Activated naive CD8-positive, alpha-beta T cell treated with anti-CD3 and anti-CD28 coated beads, Interleukin-2, amount 50 U/mL, for 16 hours (primary cell): ENCODE data around the gene SPRY2.

ENCODE experiments used
- DNase-seq: peaks from one replicate; pipeline ENCODE4 v3.0.0-alpha.2; 2020; ENCODE audit warnings: low read depth, low spot score

Gene SPRY2

DNA sequence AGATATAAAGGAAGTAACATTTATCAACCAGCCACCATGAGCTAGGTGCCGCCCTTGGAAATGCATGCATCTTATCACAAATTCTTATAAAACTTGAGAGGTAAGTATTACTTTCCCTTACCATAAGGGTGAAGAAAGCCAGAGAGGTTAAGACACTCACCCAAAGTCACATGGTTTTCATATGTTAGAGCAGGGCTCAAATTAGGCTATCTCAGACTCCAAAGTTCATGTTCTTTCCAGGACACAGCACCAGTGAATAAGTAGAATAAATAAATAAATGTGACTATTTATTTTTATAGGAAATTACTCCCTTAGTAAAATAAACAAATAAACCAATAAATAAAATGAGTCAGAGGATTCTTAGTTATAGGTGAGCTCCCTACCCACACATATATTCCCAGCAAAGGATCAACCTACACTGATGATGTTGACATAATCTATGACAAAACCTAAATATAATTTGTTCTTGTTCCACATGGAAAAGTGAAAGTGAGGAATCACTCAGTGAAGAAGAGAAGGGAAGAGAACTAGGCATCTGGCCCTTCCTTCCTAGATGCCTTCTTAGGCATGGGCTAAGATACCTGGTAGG lies 27.2 kb downstream of the SPRY2 start:
- no peak for DNase-seq

DNA sequence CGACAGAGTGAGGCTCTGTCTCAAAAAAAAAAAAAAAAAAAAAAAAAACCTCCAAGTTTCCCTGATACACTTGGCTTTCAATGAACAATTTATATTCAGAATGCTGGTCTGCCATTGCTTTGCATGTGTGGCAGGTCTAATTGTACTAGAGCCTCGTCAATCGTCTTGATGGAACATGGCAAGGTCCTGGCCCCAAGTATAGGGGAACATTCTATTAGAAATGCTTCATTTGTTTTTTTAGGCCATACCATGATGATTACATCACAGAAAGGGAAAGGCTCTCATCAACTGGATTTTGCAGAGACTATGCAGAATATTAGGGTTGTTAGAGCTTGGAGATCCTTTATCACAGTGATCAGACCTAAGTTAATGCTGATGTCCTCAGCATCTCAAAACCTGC lies 28.0 kb downstream of the SPRY2 start:
- DNase-seq = no peak

DNA sequence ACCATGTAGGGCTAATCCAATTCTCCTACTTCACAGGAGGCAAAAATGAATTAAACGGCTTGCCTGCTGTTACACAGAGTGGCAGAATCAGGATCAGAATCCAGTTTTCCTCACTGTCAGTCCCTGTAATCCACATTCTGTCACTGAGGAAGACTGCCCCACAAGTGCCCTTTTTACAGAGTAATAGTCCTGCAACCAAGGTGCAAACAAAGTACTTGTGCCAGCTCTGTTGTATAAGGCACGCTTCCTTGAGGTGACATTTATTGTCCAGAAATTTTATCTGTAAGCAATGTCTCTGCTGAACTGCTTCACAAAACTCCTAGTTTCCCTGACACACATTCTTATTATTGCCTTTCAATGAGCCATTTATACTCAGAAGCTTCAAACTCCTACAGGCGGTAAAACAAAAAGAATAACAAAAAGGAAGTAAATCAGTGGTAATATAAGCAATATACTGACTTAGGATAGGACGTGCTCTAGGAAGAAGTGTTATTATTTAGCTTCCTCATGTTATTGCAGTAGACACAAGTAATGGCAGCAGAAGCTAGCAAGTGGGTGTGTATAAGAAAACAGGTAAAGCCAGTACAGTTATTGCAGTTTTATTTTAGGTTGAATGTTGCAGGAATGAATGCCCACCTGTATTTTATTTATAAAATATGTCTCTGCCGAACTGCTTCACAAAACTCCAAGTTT lies 28.8 kb downstream of the SPRY2 start:
- no peak for DNase-seq

DNA sequence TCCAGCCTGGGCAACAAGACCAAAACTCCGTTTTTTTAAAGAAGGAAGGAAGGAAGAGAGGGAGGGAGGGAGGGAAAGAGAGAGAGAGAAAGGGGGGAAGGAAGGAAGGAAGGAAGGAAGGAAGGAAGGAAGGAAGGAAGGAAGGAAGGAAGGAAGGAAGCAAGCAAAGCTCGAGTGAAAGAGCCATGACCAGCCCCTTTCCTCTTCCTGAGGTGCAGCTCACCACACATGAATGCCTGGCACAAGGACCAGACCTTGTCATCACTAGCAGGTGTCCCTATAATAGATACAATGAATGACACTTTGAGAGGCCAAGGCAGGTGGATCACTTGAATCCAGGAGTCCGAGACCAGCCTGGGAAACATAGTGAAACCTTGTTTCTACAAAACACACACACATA lies 31.0 kb downstream of the SPRY2 start:
- no peak for DNase-seq

DNA sequence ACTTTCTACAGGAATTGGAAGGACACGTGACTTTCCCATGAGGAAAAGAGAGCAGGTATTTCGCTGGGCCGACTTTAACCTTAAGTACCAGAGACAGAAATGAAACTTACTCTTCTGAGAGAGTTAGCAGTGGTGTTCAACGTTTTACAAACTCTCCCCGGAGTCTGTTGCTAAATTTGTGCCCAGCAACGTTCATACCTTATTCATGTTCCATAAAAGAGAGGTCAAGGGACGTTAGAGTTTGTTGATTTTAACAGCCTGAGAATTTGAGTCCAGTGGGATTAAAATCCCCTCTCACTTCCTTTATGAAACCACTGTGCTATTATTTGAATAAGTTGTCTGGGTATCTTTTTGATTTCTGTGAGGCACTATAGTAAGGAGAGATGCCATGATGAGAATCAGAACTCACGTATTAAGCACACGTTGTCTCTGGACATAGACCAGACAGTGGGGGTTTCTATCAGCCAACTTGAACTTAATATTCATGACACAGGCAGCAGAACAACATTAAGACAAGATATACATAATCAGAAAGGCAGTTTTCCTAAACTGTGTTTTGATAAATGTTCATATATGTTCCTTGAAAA lies 33.4 kb downstream of the SPRY2 start:
- DNase-seq = no peak

DNA sequence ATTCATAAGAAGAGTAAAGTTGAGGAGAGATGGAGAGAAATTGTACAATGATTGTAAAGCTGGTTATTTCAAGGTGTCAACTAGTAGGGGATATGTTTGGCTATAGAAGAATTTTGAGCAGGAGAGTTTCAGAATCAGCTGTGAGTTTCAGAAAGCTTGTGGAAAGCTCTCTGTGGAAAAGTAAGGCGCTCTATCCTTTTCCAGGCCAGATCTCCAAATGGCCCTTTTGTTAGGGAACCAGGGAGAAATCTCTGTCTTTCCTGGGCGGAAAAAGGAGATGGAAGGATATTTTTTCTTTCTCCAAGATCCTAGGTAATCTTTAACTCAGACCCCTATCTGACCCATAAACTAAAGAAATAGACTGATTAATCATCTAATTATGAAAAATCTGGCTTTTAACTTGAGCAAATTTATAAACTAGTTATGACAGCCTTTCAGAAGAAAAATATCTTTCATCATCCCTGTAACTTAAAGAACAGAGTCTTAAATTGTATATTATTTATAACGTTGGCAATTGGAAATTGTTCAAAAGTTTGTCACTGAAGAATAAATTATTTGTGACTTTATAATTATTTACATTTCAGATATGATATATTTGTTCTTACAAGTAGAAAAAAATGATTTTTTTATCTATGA lies 34.5 kb downstream of the SPRY2 start:
- DNase-seq = no peak

DNA sequence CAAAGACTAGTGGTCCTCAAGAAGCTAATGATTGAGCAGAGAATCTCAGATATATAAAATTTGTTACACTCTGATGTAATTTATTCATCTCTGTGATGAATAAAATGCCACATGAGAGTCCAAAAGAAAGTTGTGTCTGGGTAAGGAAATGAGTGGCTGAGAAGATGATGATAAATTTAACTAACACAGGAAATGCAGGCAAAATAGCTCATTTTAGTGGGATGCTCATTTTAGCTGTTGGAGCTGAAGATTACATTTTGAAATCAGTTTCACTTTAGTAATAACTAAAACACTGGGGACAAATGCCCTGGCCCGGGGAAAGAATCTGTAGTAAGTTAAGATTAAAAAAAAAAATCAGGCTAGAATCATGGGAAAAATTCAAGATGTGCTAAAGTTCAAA lies 35.2 kb downstream of the SPRY2 start:
- DNase-seq = no peak

DNA sequence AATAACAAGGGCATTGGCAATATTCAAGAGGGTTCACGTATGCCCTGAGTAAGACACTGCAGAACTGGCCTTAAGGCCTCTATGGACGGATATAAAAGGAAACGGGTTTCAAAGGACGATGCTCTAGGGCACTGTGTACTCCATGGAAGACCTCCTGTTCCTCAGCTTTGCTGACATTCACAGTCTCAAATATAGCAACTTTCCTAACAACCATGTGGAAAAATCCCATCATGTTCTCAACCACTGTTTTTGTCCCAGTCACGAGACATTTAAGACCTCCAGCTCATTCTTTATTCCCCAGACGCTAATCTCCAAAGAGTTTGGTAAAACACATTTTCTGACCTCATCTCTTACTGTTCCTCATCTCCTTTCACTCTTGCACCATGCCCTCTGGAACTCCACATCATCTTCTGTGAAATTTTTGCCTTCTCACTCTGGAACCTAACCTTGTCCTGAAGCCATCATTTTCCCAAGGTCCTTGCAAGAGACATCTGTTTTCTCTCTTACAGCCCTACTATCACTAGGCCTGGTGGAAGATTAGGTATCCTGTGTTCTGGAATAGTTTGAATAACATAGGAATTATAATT lies 37.6 kb downstream of the SPRY2 start:
- no peak for DNase-seq

DNA sequence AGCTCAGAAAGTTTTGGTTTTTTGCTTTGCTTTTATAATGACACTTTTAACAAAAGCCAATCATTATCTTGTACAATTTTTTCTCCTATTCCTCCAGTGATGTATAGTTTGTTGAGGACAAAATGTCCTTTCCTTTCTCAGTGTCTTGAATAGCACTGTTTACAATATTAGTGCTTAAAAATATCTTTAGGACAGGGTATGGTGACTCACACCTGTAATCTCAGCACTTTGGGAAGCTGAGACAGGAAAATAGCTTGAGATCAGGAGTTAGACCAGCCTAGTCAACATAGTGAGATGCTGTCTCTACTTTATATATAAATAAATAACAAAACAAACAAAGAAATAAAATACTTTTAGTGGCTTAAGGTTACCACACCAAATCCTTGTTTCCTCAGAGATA lies 41.9 kb downstream of the SPRY2 start:
- no peak for DNase-seq

DNA sequence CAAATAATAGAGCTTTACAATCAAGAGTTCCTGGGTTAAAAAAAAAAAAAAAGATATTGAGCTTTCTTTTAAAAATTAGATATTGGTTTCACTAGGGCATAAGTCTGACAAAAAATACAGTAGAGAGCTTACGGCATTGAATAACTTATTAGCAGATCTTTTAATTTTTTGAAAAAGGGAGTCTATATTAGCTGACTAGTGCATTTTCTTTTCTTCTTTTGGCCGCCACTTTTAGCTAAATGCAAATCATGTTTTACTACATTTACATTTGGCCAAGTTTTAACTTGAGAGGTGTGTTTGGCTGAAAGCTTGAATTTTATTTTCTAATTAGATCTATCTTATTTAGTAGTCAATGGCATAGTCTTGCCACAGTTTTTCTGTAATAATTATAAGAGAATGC lies 43.4 kb downstream of the SPRY2 start:
- no peak for DNase-seq

DNA sequence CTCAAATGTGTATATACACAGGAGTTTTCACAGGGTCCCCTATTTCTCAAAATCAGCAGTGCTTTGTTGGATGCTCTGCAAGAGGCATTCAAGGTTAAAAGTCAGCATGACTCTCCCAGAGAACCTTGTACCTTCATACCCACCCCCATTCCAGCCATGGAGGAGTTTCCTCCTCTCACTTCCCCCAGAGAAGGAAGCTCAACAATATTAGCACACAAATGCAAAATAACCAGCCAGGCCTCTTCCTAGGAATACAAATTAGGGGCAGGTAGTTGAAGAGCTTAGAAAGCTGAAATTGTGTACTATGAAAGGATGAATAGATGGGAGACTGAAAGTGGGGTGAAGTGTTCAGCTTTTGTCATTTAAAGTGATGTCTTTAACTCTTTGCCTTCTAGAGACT lies 43.8 kb downstream of the SPRY2 start:
- no peak for DNase-seq

DNA sequence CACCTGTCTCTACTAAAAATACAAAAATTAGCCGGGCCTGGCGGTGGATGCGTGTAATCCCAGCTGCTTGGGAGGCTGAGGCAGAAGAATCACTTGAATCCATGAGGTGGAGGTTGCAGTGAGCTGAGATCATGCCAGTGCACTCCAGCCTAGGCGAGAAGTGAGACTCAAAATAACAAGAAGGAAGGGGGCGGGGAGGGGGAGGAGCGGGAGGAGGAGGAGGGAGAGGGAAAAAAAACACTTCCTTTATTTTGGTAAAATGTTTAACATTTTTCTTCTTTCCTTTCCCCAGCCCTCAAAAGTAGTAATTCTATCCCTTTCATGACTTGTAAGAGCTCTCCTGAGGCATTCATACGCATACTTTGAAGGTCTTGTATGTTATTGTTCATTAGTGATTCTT lies 44.3 kb downstream of the SPRY2 start:
- no peak for DNase-seq

DNA sequence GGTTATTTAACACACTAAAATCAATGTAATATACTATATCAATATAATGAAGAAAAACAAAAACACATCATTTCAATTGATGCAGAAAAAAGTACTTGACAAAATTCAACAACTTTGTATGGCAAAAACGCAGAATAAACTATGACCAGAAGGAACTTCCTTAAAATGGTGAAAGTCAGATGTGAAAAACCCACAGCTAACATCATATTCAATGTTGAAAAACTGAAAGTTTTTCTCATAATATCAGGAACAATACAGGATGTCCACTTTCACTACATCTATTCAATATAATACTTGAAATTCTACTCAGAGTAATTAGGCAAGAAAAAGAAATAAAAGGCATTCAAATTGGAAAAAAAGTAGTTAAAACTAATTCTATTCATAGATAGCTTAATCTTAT lies 50.3 kb downstream of the SPRY2 start:
- DNase-seq = no peak
